ENCODE measurements around the gene GATA2.

GATA2 gene

DNA sequence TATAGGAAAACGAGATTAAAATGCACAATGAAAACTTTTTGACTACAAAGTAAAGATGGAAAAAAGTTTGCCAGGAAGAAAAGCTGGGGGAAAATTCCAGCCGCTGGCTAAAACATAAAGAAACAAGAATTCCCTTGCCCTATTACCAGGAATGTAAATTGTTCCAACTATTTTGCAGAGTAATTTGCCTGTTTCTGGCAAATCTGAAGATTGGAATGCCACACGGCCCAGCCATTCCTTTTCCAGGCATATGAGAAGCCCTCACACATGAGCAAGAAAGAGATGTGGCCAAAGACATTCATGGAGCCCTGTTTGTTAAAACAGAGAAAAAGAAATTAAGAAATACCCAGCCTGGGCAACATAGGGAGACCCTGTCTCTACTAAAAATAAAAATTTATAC, 8.4 kb upstream of the GATA2 start:
- DNase-seq: no peak

DNA sequence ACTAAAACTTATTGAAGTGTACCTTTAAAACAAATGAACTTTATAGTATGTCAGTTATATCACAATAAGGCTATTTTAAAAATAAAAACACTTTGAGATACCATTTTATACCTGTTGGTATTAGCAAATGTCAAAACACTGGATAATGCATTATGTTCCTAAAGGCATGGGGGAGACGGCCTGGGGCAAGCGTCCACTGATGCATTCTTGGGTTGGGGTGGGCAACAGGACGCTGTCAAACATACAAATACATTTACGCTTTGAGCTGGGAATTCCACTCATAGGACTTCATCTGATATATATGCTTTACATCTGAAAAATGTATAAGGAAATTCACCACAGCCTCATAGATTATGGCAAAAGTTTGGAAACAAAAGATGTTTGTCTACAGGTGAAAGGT, 7.6 kb upstream of the GATA2 start:
- DNase-seq: no peak

DNA sequence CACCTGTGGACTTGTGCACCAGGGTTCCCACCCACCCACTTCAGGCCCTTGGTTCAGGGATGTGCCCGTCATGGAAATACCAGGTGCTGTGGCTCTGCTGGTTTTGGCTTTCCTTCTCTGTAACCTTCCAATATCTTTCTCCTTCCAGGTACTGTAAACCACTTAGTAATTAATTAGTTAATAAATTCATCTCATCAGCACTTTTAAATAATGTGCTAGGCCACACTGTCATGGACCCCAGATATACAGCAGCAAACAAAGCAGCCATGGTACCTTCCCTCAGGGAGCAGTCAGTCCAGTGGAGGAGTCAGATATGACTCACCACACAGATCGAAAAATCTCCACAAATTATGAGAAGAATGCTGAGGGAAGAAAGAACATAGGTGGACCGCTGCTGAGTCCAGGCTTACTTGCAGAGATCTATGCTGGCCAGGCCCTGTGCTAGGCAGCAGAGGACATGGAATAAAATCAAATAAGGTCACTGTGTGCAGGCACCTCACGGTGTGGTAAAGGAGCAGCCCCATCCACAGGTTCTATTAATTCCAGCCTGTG, 6.8 kb upstream of the GATA2 start:
- DNase-seq: no peak

DNA sequence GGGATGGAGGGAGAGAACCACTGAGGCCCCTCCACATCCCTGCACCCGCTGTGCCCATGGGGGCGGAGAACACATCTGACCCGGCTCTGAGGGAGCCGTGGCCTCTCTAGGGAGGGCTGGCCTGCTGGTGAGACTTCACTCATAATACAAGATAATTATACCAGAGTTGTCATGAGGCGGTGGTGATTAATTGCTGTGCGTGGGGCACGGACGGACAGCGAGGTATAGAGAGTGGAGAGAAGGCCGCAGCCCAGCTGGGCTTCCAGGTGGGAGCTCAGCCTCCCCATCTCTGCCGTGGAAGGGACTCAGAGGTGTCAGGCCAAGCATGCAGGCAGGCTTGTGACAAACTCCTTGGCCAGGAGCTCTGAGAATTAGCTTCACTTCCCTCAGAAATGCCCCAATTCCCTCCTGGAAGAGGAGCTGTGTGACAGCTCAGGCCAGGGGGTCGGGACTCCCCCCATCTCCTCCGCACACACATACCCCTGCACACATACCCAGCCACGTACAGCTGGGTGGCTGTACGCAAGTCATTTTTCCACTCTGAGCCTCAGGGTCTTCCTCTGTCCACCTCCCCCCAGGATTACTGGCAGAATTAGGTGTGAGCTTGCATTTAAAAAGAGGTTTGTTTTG, 6.0 kb upstream of the GATA2 start:
- no peak for DNase-seq

DNA sequence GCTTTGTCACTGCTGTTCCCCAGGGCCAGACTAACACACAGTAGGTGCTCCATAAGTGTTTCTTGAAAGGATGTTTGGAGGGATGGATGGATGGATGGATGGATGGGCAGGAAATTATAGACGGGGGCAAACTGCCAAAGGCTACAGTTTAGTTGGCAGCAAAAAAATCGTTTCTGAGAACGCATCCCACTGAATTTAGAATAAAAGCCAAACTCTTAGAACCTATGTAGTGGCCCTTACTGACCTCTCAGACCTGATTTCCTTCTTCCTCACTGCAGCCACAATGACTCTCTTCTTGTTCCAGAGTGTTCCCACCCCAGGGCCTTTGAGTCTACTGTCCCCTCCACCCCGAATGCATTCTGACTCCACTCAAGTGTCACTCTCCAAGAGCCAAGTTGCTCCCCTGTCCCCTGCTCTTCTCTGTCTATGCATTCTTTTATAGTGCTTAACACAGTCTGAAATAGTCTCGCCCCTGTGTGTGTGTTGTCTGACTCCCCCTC, 5.2 kb upstream of the GATA2 start:
- DNase-seq: no peak

DNA sequence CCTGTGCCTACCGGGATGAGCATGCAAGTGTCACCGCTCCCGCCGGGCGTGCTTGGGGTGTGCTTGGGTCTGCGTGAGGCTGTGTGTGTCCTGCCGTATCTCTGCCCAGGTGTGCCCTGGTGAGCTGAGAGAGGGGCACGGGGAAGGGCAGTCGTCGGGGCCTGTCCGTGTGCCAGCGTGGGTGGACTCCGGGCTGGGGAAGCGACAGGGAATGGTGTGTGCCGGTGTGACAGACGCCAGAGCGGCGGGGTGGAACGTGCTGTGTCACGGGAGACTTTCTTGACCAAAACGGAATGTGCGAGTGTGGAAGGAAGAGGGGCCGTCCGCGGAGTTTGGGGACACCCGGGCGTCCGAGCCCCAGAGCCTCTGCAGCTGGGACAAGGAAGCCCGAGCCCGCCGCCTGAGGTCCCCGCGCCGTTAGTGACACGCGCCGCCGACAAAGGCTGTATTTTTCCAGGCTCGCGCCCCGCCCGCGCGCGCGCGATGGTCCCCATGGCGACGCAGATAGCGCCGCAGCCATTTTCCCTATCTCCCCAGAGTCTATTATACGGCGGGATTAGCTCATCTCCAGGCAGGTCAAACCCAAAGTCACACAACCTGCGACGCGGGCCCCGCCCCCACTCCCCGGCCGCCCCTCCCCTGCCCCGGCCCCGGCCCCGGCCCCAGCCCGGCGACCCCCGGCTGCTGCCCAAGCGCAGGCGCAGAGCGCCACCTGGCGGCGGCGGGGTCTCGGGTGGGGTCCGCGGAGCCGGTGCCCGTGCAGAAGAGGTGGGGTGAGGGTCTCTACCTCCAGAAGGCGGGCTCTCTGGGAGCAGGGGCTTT, 4.5 kb upstream of the GATA2 start:
- peak; percentile 83 for DNase-seq

DNA sequence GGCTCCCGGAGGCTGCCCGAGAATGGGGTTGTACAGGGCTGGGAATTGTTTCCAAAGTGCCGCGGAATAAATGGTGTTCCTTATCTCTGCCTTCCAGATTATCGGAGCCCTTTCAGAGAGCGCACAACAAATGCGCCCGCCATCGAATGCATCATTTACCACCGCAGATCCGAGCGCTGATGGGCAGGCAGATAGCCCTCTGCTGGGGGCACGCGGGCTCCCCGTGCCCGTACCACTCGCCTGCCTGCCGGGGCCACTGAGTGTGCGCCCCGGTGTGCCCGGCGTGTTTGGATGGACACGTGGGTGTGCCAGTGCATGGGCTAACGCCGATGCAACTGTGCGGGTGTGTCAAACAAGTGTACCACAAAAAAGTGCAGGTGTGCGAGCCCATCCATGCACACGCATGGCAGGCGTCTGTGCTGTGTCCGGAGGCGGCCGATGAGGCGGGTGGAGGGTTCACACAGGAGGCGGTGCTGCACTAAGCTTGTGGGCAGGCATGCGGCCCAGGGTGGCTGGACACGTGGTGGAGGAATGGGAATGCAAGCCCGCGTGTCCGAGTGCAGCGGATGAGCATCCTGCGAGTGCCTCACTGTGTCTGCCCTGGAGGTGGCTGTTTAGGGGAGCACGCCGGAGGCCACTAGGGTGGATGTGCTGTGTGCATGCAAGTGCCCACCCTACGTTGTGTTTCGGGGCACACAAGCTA, 3.8 kb upstream of the GATA2 start:
- DNase-seq: no peak

DNA sequence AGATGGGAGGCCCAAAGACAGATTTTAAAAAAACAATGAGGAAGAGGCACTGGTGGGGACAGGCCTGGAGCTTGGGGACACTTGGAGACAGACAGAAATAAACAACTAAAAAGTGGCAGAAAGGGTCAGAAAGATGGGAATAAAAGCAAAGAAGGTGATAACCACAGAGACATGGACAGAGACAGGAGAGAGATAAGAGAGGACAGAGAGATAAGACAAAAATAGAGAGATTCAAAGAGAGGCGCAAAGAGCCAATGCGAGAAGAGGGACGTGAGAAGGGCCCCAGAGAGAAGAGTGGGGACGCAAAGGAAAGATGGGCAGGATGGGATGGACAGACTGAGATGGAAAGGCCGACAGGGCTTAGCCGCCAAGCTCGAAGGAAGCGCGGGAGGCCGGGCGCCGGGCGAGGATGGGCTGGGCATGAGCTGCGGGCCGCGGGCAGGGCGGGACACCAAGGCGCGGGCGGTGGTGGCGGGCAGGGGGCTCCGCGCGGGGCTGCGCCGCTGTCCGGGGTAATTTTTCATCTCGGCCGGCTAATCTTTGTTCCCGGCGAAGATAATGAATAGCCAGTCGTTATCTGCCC, 3.1 kb upstream of the GATA2 start:
- DNase-seq: no peak

DNA sequence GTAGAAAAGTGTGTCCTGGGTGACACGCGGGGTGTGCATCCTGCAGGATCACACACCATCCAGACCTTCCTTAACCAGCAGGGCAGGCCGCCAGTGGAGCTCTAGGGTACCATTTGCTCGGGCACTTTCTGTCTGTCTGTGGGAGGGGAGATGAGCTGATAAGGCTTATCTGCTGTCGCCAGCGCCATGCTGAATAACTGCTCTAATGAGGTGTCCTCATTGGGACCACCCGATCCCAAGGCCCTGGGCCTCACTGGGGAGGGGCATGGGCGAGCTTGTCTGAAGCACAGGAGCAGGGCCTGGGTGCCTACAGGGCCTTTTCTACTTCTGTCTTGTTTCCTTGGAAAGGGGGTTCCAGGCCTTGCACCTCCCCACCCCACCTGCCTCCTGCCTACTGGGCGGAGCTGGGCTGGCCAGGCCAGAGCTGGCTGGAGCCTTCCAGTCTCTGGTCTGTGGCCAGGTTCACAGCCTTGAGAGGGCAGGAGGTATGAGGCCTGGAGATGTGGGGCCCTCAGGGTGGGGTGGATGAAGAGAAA, 2.5 kb upstream of the GATA2 start:
- no peak for DNase-seq

DNA sequence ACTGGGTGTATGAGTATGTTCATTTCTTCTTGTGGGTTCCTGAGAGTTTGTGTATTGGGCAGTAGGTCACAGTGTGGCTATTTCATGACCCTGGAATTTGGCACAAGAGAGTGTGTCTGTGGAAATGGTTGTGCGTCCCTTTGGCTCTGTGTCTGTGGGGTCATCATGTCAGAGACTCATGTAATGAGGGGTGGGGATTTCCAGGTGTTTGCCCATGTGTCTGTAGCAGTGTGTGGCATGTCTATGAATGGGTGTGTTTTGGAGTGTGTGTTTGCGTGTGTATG, 1.3 kb upstream of the GATA2 start:
- DNase-seq: no peak

DNA sequence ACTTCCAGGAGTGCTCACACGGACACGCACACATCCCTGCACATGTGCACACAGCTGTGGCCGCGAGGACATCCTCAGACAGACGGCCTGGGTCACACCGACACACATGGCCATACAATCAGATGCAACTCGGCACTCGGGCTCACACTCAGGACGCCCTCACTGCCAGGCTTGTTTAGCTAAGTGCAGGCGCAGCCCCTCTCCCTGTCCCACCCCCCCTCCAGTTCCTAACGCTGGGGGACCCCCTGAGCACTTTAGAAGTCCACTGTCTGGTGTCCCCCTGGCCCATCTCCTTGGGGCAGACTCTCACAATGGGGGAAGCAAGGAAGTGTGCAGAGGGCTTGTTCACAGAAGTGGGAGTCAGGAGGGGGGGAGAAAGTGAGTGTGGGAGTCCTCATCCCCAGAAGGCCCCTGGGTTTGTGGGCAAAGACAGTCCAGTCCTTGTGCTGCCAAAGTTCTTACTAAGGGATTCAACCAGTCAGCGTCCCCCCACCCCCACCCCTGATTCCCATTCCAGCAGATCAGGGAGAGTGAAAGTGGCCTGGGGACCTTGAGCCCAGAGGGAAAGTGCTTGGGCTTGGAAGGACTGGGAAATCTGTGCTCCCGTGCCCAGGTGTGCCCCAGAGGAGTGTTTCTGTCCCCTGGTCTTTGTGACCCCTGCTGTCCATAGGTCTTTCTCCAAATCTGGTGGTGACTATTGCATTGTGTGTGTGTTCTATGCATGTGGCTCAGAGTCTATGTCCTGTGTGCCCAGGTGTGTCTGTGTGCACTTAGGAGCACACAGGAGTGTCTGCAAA, 767 bp upstream of the GATA2 start:
- no peak for DNase-seq

DNA sequence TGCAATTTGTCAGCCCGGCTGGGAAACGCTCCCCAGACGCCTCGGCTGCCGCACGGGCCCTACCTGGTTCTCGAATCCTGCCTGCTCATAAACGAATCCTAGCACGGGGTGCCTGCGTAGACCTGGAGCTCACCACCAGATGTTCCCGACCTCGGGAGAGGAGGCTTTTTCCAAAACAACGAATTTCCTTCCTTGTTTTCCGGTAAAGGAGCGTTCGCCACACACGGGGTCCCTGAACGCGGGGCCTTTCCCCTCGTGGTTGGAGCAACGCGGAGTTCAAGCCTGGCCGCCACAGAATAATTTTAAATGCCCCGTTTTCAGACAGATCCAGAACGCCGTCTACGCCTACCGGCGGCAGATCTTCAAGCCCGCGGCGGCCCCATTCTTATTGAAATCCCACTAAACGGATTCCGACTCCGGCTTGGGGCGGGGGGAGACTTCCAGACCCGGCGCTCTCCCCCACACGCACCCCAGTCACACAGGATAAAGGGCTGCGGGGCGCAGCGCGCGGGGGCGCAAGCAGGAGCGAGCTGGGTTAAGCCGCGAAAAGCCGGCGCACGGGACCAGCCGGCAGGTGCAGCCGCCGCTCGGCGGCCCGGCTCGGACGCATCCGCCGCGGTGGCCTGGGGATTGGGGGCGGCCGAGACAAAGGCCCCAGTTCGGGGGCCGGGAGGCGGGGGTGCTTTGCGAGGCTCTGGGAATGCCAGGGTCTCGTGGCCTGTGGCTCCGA, 895 bp downstream of the GATA2 start:
- no peak for DNase-seq

DNA sequence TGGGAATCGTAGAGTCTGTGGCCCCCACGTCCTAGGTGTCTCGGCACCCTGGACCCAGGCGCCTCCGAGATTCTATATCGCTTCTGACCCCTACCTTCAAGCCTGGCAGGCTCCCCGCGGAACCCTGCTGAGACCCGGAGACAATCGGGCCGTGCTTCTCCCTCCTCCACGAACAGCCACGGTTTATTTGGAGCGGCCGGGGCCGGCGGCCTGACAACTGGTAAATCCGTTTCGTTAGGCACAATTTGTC, 1.4 kb downstream of the GATA2 start:
- DNase-seq: no peak

DNA sequence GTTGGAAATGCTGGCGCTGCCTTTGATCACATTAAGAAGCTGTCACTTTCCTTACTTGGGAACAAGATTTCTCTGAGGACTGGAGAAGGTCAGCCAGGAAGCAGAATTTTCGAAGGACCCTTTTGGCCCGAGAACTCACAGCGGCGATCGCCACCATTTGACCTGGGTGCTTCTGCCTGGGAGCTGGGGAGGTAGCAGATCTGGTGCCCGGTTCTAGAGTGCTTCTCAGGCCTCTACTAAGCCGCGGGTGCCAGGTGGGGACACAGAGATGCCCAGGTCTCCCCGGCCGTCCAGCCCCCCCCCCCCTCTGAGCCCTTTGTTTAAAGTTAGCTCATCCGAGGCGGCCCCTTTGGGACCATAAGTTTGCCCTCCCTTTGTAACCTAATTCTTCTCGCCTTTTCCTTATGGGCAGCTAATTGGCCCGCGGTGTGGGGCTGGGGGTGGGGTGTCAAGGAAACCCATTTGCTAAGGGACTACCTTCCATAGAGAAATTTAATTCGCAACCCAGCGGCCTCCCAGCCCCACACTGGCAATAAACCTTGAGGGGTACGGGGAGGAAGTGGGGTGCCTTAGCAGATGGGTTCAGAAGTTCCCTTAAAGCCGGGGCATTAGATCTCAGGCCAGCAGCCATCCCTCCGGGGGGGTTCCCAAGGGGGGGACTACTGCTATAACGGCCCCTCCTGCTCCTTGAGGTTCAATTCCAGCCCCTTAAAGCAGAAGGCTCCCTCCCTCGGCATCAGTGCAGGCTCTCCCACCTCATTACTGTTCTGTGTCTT, 1.9 kb downstream of the GATA2 start:
- no peak for DNase-seq

DNA sequence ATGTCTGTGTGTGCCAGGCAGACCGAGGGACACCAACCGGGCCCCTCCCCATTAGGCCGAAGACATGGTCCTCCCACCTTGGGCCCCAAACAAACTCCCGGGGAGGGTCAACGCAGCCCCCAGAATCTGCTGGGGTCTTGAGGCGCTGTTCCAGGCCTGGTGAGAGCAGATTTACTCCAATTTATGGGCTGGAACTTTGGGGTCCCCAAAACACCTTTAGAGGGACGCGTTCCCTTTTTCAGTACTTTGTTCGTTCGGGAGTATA, 2.4 kb downstream of the GATA2 start:
- no peak for DNase-seq

DNA sequence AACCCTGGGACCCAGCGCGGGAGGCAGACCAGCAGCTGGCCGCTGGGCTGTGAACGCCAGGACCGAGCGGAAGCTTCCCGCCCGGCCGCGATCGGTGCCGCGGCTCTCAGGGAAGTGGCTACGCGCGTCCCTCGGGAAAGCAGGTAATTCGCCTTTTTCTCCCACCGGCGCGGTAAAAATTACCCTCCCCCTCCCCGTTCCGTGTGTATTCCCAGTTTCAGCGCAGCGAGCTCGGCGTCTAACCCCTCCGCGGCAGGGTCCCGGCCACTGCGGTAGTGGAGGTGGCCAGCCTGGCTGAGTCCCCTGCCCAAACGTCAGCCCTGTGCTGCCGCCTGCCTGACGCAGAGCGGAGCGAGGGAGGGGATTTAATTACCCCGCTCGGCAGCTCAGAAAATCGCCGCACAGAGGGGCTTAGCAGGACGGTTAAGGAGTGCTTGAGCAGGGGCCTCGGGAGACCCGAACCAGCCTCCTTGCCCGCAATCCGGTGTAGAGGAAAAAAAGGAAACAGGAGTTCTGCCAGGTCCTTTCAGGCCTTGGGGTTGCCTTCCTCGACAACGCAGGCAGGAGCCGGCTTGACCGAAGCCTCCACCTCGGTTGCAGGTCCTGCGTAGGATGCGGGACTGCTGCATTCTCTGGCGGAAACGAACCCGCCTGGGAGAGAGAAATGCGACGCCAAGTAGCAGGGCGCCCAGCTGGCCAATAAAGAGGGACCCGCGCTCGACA, 2.9 kb downstream of the GATA2 start:
- peak; percentile 13 for DNase-seq

DNA sequence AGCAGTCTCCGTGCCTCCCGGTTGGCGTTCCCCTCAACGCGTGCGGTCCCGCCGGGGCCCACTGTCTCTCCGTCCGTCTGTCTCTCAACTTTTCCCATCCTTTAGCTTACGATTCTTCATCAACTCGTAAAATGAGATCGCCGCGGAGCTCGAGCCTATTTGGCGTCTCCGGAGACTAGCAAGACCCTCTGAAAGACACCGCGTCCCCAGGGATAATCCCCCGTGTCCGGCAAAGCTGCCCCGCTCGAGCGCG, 3.4 kb downstream of the GATA2 start:
- DNase-seq: no peak

DNA sequence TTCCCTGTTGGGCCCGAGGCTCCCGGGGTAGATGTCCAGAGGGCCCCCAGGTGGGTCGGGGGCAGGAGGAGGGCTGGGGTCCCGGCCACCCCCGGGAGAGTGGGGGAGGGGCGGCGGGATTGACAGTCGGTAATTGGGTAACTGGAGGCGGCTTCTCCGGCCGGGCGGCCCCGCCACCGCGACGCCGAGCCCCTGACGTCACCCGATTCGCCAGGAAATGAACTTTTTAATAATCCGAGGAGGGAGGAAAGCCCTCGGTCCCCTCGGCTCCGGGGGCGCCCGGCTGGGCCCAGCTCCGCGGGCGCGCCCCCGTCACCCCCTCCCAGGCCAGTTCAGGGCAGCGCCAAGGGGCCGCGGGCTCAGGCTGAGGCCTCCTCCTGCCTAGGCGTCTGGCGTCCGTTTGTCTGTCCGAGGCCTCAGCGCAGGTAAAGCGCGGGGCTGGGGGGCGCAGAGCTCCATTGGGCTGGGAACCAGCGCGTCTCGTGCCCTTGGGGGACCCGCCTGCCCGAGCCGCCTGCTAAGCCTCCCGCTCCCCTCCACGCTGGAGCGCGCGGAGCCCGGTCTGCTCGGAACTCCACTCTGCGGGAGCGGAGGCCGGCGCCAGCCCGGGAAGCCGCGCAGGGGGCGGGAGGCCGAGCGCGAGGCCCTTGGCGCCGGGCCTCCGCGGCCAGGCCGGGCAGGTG, 3.9 kb downstream of the GATA2 start:
- DNase-seq: peak; percentile 38

DNA sequence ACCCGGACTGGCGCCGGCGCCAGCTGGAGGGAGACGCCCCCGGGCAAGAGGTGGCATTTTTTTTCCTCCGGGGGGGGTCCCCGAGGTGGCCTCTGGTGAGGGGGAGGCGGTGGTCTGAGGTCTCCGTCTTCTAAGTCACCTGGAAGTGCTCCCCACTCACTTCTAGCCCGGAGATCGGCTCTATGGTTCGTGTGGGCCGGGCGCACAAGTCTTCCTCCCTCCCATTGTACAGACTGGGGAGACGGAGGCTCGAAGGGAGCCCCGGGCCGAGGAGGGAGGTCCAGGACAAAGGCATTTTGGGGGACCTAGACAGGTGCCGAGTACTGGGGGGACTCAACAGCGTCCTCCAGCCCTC, 4.4 kb downstream of the GATA2 start:
- DNase-seq: no peak

DNA sequence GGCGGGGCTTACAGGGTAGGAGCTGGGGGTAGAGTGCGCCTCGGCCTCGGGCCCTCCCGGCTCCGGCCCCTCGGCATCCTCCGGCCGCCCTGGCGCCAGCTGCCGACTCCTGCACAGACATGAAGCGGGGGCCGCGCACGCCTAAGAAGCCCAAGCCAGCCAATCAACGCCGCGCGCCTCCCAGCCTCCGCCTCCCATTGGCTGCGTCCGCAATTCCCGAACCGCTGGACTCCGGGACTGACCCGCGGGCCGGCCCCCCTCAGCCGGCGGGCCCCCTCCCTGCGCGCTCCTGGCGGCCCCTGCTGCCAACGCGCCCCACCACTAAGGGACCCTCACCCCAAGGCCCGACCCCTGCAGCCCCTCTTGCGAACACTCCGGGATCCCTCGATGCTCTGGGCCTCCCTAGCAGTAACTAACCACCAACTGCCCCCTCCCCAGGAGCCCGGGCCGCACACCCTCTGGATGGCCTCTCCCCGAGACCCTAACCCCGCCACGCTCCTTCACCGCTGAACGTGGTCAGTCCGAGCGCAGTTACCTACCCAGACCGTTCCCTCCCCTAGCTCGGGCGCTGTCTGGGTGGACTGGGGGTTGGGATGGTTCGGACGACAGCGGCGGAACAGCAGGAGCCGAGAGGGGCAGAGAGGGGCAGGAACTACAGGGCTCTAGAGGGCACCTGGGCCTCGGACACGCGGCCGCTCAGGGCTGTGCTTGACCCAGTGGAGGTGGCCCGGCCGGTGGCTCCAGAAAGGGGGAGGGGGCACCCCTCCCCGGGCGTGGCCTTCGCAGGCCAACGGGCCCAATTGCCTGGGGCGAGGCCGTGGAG, 5.0 kb downstream of the GATA2 start:
- DNase-seq: peak; percentile 23

Data from CD4-positive, alpha-beta T cell treated with Interleukin-17A for 4 hours (primary cell).